GM06990 (cell line): ENCODE results near the gene DNAJA3.

Experiments
- DNase-seq: peaks from one replicate; pipeline ENCODE4 v3.0.0-alpha.2; 2011; ENCODE audit not compliant: insufficient read length; ENCODE audit errors: extremely low read depth
- H3K27me3 ChIP-seq: replicated peaks from 2 replicates; pipeline ENCODE4 v1.6.0; 2011; ENCODE audit warnings: low read length; ENCODE audit not compliant: control insufficient read depth, insufficient read depth
- H3K36me3 ChIP-seq: 2 replicates; pipeline ENCODE4 v1.5.1; 2011; ENCODE audit warnings: low read length; ENCODE audit not compliant: control insufficient read depth, insufficient read depth
- H3K4me3 ChIP-seq: replicated peaks from 2 replicates; pipeline ENCODE4 v1.5.1; 2011; ENCODE audit warnings: low read depth, mild to moderate bottlenecking, control low read depth, low read length
- TF ChIP-seq, protein P1 (sequence below): IDR thresholded peaks from 2 replicates; pipeline ENCODE4 v1.5.1; 2011; ENCODE audit warnings: low read length, control low read depth, mild to moderate bottlenecking, inconsistent platforms; ENCODE audit not compliant: insufficient read depth, poor library complexity, severe bottlenecking

The DNAJA3 gene

DNA sequence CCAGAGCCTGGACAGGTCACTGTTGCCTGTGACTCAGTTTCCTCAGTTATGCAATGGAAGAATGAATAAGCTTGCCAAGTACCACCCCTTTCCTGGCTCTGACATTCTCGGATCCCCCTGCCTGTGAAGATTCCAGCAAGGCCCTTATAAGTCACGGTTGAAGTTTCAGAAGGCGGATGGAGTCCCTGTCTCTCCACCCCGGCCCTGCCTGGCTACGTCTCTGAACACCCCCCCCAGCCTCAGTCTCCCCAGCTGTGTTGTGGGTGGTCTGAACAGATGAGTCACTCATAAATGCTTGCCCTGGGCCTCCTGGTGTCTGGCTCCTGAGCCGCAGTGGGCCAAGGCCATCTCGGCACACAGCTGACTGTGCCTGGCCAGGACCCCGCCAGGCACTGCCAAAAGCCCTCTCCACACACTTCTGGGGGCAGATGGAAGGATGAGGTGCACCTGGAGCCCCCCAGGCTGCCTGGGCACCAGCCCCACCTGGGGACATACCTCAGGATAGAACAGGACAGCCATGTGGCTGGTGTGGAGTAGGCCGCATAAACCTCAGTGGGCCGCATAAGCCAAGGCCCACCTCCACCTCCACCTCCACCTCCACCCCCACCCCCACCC, 38.6 kb upstream of the DNAJA3 start:
- Histone ChIP-seq H3K36me3 (peaks cover 42% of the 10 kb centered on the region), H3K27me3 (no peaks in the 10 kb centered on the region), H3K4me3 (no peak overlapping the region)
- TF ChIP-seq, protein P1, sequence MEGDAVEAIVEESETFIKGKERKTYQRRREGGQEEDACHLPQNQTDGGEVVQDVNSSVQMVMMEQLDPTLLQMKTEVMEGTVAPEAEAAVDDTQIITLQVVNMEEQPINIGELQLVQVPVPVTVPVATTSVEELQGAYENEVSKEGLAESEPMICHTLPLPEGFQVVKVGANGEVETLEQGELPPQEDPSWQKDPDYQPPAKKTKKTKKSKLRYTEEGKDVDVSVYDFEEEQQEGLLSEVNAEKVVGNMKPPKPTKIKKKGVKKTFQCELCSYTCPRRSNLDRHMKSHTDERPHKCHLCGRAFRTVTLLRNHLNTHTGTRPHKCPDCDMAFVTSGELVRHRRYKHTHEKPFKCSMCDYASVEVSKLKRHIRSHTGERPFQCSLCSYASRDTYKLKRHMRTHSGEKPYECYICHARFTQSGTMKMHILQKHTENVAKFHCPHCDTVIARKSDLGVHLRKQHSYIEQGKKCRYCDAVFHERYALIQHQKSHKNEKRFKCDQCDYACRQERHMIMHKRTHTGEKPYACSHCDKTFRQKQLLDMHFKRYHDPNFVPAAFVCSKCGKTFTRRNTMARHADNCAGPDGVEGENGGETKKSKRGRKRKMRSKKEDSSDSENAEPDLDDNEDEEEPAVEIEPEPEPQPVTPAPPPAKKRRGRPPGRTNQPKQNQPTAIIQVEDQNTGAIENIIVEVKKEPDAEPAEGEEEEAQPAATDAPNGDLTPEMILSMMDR = no peak
- no peak for DNase-seq

DNA sequence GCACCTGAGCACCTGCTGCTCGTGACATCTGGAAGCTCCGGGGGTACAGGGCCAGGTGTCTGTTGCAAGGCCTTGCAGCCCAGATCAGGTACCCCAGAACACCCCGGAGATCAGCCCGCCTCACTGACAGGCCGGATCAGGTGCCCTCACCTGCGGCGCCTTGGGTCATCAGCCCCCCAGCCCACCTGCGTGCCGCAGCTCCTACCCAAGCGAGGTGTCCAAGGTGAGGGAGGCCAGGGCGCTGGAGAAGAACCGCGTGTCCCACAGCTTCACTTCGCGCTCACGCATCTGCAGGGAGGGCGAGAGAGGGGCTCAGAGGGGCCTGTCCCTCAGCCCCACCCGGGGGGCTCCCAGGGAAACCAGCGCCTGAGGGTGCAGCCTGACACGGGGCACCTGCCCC, 37.9 kb upstream of the DNAJA3 start:
- H3K36me3 ChIP-seq = peaks cover 41% of the 10 kb centered on the region

DNA sequence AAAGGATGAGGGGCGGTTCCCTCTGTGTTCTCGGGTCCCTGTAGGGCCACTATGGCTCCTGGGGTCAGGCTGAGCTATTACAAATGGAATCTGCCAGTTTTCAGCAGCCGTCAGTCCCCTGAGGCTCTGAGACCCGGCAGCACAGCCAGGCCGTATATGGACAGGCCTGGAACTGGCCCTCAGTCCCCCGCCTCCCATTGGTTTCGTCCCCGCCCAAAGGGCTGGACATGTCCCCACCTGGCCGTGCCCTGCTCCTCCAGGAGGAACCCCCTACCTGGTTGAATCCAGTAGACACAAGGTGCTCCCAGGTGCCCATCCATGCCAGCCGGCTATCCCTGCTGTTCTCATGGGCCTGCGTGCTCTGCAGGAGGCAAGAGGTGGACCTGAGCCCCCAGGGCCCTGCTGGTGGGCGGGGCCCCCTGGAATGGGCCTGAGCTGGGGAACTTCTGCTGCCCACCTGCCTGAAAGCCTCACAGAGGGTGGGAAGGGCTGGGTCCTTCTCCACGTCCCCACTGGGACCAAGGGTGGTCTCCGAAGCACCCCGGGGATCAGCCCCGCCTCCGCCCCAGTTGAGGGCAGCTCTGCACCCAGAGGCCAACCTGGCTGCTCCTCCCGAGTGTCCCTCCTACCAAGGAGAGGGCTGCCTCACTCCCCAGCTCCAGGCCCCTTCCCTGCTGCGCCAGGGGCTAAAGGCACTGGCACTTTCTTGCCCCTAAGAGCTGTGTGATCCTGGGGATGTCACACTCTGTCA, 37.2 kb upstream of the DNAJA3 start:
- DNase-seq = no peak
- H3K36me3 ChIP-seq = peaks cover 43% of the 10 kb centered on the region

More for the DNA sequence above, 37.9 kb upstream of the DNAJA3 start:
- TF ChIP-seq, protein P1 = no peak
- DNase-seq = no peak
- Histone ChIP-seq H3K27me3 (no peaks in the 10 kb centered on the region), H3K4me3 (no peak overlapping the region)

DNA sequence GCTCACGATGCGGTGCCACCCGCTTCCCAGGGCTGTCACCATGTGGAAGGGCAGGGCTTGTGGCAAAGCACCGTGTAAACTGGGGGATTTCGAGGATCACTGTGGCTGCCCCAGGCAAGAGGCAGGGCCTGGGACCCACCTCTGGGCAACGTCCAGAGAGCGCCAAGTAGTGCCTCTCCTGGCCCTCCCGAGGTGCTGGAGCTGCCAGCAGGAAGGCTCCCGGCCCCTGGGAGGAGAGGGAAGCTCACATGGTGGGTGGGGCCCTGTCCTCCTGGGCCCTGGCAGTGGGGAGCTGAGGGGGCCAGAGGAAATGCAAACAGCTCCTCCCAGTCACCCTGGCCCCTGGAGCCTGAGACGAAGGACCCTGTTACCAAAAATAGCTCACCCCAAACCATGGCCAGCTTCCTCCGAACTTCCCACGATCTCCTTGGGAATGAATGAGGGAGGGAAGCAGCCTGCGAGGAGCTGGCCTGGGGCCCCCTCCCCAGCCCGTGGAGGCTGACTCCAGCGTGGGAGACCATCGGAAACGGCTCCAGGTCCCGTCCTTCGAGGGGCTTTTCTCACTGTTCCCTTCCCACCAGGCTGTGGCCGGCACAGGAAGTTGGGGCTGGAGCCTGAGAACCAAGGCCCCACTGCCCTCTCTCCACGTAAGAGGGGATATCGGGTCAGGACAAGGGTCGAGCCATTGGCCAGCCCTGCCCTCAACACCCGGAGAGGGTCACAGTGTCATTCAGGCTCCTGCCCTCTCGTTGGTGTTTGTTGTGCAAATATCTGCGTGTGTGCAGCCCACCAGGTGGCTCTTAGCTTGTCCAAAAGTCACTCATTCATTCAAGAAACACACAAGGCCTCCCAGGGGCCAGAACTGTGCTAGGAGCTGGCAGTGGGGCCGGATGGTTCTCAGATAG, 36.4 kb upstream of the DNAJA3 start:
- peaks cover 37% of the 10 kb centered on the region for H3K36me3 ChIP-seq
- no peak for DNase-seq
- H3K4me3 ChIP-seq = no peak overlapping the region
- TF ChIP-seq, protein P1 = no peak
- no peaks in the 10 kb centered on the region for H3K27me3 ChIP-seq

More for the DNA sequence above, 37.2 kb upstream of the DNAJA3 start:
- TF ChIP-seq, protein P1 = no peak
- H3K4me3 ChIP-seq = no peak overlapping the region
- H3K27me3 ChIP-seq = no peaks in the 10 kb centered on the region

DNA sequence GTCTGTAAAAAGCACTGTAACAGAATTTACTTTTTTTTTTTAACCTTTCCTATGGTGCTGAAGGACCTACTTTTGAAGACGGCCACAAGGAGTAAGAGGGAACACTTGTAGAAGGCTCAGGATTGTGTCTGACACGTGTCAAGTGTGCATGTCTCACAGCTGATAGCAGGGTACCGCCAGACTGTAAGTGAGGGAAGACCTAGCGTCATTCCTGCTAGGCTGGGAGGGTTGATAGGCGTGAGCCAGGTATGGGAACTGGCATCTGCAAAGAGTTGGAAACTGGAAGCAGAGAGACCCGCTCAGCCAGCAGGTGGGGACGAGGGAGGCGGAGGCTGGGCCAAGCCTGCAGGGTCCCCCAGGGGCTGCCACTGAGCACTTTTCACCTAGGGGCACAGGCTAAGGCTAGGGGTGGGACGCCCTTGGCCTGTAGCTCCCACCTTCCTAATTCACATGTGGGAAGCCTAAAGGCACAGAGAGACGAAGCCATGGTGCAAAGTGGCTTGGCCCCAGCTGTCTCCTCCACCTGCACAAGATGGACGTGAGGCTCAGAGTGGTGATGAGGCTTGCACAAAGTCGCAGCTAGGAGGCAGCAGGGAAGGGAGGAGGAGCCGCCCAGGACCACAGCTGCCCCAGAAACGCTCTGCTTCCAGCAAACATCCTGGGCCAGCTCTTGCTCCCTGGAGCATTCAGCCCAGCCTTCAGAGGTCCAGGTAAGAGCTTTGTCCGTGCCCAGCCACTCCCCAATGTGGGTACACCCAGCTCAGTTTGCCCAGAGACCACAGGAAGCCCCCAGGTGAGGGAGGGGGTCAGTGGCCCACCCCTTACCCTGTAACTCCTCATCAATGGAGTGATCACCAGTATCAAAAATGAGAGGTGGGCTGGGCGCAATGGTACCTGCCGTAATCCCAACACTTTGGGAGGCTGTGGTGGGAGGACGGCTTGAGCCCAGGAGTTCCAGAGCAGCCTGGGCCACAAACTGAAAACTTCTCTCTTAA, 35.1 kb upstream of the DNAJA3 start:
- Histone ChIP-seq H3K4me3 (no peak overlapping the region), H3K36me3 (peaks cover 45% of the 10 kb centered on the region), H3K27me3 (no peaks in the 10 kb centered on the region)
- no peak for DNase-seq
- TF ChIP-seq, protein P1 = no peak
